GM19455 (cell line): ENCODE results near the gene KLK5.
"Not testable (repeated sequence)": the region's sequence is repeated elsewhere in the genome, so short reads cannot be mapped to it uniquely, and the experiment has no call there.

ENCODE experiments used
- ATAC-seq: cut with Tn5 transposase; IDR thresholded peaks from one replicate; pipeline ENCODE4 v1.9.1; 2021; ENCODE audit not compliant: unreplicated experiment

Gene KLK5

DNA sequence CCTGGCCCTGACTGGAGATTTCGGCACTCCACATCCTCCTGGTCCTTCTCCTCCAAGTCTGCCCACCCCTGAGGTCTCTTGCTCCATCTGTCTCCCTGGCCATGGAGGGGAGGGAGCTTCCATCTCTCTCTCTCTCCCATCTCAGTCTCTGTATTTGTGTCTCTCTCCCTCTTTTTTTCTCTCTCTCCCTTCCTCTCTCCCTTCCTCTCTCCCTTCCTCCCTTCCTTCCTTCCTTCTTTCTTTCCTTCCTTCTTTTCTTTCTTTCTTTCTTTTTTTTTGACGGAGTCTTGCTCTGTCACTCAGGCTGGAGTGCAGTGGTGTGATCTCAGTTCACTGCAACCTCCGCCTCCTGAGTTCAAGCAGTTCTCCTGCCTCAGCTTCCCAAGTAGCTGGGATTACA is 17.0 kb upstream of the KLK5 start:
- not testable (repeated sequence) for ATAC-seq

DNA sequence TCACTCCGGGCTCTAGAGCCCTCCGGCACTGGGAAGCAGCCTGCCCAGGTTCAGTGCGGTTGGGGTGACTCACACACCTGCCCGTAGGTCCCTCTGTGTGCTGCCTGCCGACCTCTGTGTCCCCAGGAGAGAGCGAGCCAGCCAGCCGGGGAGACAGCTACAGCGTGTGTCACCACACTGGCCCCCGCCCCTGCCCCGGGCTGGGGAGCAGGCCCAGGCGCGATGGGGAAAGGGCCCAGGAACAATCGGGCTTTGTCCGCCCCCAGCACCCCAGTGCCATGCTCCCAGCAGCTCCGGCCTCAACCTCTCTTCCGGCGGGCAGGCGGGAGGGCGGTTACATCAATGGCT is 16.5 kb upstream of the KLK5 start, which contains the start of gene KLK6:
KLK6 (minus strand) TSS at position 179 of the 348 bp plus-strand sequence. CDS start 1,487 bp downstream, outside the sequence.
- no peak for ATAC-seq

DNA sequence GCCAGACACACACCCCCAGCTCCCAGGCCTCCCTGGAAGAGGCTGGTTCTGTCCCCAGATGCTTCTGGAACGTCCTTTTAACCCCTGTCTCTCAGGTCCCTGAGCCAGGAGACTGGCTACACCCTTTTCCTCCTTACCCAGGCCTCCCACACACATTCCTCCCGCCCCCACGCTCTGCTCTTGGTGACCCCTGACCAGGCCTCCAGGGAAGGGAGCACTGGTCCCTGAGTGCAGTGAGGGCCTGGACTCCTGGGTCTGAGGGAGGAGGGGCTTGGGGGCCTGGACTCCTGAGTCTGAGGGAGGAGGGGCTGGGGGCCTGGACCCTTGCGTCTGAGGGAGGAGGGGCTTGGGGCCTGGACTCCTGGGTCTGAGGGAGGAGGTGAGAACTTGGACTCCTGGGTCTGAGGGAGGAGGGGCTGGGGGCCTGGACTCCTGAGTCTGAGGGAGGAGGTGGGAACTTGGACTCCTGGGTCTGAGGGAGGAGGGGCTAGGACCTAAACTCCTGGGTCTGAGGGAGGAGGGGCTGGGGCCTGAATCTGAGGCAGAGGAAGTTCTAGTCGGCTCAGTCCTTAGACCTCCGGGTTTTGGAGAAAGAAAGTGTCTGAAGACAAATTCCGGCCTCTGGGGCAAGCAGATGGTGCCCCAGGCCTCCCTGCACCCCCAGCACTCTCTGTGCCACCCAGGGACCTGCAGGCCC is 16.0 kb upstream of the KLK5 start:
- ATAC-seq, result no peak

DNA sequence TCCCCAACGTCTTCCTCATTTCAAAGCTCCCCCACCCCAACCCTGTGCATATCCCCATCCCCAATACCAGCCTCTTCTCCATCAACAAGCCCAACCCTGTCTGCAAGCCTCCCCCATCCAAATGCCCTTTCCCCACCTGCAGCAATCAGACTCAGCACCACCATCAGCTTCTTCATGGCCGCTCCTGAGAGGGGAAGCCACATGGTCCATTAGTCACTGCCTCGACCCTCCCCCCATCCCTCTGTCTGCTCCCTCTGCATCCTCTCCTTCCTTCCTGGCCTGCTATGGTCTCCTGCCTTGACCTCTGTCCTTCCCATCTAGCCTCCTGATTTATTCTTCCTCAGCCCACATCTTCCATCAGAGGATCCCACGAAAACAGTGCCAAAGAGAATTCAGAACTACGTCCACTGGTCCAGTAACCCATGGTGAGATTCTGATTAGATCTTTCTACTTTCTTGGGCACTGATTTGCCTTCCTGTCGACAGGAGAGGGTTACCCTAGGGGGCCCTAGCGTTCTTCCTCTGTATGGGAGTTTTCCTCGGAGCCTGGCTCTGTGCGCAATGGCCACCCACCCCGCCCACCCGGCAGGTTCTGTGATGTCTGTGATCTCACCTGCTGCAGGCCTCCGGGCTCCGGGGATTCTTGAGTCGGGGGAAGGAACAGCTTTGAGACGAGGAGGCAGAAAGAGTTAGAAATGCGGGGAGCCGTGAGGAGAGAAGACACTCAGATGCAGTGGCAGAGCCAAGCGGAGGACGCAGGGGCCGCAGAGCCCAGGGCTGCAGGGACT is 15.3 kb upstream of the KLK5 start:
- no peak for ATAC-seq

DNA sequence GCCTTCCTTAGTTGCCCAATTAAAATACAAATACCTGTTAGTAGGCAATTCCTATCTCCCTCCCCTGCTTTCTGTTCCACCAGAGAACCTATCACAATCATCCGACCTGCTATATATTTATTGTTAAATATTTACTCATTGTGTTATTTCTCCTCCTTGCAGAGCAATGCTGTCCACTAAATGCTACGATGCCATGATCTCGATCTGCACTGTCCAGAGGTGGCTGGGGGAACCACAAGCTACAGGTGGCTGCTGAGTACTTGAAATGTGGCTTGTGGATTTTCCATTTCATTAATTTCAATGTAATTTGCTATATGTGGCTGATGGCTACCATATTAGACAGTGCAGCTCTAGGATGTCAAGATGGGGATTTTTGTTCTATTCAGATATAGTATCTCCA is 11.4 kb upstream of the KLK5 start:
- ATAC-seq, result no peak

DNA sequence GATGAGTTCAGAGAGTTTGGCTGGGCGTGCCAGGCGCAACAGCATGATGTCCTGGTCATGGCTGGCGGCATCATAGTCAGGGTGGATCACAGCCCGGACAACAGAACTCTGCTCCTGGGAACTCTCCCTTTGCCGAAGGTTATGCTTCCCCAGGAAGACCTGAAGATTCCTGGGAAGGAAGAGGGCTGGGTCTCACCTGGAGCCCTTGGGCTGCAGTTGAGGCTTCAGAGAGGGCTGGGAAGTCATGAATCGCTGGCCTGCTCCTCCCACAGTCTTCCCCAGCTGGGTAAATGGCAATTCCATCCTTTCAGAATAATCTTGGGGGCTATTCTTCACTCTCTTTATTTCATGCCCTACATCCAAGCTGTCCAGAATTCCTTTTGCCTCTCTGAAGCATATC is 10.5 kb upstream of the KLK5 start:
- ATAC-seq, result no peak

DNA sequence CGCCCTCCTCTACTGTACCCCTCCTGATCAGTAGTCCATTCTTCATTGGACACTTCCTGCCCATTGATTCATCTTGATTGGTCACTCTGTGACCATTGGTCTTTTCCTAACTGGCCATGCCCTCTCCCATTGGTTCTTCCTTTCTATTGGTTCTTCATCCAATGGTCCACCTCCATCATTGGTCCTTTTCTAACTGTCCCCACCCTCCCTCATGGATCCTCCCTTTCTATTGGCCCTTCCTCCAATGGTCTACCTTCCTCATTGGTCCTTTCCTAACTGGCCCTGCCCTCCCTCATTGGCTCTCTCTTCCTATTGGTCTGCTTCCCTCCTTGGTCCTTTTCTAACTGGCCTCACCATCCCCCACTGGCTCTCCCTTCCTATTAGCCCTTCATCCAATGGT is 9.4 kb upstream of the KLK5 start:
- ATAC-seq, result no peak

DNA sequence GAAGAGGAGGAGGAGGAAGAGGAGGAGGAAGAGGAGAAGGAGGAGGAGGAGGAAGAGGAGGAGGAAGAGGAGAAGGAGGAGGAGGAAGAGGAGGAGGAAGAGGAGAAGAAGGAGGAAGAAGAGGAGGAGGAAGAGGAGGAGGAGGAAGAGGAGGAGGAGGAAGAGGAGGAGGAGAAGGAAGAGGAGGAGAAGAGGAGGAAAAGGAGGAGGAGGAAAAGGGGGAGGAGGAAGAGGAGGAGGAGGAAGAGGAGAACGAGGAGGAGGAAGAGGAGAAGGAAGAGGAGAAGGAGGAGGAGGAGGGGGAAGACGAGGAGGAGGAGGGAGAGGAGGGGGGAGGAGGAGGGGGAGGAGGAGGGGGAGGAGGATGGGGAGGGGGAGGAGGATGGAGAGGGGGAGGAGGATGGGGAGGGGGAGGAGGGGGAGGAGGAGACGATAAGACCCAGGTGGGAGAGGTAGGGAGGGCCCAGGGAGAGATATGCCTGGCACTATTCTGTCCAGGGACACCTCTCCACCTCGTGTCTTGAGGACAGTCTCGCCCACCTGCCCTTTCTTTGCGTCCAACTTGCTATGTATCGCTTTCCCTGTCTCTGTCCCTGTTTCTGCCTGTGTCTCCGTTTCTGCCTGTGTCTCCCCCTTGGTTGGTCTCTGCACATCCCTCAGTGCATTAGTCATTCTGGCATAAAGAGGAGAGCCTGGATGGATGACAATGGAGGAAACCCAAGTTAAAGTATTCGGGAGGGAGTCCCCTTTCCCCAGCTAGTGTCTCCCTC is 7.1 kb upstream of the KLK5 start:
- no peak for ATAC-seq

DNA sequence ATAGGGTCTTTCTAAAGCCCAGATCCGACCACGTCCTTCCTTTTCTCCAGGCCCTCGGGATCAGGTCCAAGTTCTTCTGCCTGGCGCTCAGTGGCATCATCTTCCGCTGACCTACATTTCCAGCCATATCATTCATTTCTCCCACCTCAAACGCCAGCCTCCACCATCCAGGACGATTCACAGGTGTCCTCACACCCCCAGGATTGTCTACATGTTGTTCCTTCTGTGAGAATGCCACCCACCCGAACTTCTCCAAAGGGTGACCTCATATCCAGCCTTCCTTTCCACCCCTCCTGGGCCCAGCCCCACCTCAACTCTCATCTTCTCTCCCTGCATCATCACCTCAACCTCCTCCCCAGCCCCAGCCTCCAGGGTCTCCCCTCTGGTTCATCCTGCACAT is 4.7 kb upstream of the KLK5 start:
- no peak for ATAC-seq

DNA sequence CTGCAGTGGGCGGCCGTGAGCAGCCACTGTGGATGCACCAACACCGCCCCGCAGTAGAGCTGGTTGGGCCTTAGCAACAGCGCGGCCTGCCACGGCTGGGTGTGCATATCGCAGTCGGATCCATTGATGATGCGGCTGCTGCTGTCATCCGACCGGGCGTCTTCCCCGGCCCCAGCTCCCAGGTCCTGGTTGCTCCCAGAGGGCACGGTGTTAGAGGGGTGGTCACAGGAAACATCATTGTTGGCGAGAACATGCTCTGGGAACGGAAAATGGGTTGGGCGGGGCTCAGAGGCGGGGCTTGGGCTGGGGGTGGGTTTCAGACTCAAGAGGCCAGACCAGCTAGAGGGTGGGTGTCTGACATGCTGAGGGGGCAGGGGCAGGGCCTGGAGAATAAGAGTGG is 3.0 kb downstream of the KLK5 start:
- ATAC-seq, result no peak

DNA sequence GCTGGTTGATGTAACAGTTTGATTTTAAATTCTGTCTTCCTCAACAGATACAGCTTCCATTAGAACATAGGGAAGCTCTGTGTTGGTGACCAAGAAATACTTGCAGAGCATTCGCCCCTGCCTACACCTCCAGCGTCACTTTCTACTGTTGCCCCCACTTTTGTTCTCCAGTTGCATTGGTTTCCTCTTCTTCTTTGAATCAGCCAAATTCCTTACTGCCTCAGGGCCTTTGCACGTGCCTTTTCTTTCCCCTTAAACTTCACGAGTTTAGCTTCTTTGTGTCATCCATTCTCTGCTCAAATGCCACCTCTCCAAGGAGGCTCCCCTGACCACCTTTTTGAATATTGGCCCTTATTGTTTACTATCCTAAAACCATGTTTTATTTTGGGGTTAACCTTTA is 5.7 kb downstream of the KLK5 start:
- ATAC-seq, result no peak

DNA sequence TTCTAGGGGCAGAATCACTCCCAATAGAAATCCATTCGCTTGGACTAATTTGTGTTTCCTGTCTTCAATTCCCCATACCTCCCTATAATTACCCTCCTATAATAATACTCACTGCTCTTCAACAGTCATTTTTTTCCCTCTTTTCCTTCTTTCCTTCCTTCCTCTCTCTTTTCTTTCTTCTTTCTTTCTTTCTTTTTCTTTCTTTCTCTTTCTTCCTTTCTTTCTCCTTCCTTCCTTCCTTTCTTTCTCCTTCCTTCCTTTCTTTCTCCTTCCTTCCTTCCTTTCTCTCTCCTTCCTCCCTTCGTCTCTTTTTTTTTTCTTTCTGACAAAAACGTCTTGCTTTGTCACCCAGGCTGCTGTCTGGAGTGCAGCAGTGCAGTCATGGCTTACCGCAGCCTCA is 8.0 kb downstream of the KLK5 start:
- no peak for ATAC-seq

DNA sequence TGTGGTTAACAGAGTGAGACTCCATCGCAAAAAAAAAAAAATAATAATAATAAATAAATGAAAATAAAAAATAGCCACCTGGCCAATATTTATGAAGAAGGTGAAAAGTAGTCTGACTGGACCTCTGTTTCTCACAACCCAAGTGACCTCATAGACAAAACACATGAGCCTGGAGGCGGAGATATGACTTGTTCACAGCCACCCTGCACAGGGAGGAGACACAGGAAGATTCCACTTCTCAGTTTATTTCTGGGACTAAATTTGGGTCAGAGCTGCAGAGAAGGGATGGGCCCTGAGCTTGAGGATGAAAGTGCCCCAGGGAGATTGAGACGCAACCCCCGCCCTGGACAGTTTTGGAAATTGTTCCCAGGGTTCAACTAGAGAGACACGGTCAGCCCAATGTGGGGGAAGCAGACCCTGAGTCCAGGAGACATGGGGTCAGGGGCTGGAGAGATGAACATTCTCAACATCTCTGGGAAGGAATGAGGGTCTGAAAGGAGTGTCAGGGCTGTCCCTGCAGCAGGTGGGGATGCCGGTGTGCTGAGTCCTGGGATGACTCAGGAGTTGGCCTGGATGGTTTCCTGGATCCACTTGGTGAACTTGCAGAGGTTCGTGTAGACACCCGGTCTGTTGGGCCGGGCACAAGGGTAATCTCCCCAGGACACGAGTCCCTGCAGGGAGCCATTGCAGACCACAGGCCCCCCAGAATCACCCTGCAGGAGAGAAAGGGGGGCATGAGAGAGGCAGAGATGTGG is 9.6 kb downstream of the KLK5 start:
- ATAC-seq, result no peak

DNA sequence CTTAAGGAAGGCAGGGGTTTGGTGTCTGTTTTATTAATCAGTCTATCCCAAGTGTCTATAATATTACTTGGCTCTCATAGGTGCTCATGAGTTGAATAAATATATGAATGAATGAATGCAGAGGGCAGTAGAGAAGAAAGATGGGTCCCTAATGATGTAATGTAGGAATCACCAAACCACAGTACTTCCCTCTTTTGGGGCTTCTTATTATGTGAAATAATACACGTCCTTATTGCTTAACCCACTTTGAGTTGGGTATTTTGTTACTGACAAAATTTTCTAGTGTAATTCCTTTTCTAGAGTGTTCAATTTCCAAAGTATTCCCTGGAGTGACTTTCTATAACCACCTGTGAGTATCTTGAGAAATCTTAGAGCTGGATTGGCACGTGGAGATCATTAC is 13.2 kb downstream of the KLK5 start:
- no peak for ATAC-seq

DNA sequence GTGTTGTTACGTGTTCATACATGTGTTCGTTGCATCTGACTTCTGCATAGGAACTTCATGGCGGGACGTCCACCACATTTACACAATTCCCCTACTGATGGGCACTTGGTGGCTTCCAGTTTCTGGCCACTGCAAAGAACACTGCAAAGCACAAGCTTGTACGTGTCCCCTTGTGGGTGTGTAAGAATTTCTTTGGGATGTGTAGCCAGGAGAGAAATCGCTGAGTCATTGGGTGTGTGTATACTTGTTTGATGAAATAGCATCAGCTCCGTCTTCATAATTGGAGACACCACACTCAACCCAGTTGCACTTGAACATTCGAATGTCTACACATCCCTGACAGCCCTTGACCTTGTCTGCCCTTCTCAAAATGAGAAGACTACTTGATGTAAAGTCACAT is 19.2 kb downstream of the KLK5 start:
- no peak for ATAC-seq

DNA sequence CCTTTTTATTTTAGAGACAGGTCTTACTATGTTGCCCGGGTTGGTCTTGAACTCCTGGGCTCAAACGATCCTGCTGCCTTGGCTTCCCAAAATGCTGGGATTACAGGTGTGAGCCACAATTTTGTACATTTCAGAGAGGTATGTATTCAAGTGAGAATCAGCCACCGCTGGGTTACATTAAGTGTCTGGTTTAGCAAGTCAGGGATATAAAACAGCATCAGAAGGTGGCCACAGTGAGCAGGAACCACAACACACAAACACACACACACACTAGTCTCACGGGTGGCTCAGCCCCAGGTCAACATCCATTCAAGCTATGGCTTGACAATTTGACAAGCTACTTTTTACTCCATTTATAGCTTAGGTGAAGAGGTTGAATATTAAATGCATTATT is 20.2 kb downstream of the KLK5 start:
- no peak for ATAC-seq

DNA sequence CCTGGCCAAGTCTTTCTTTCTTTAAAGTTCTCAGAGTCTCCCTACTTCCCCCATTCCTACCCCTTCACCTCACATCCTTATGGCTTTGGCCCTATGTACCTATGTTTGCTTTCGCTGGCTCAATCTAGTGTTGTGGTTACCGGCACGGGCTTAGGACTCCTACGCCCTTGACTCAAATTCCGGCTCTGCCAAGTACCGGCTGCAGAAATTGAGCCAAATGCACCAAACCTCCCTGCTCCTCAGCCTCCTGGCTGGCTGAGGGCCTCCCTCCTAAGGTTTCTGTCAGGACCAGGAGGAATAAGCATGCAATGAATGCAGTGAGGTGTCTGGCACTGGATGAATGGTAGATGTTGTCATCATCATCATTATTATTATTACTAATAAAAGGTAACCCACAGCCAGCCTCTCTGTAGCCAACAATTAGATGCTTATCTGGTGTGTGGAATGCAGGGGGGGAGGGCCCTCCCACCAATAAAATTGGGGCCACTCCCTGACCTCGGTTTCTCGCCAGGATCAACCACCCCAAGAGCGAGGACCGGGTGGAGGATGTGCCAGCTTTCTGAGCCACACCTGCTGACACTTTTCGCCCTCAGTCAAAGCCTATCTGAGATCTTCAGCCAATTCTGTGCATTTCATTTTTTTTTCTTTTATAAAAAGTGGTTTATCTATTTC is 20.7 kb downstream of the KLK5 start:
- ATAC-seq, result no peak

DNA sequence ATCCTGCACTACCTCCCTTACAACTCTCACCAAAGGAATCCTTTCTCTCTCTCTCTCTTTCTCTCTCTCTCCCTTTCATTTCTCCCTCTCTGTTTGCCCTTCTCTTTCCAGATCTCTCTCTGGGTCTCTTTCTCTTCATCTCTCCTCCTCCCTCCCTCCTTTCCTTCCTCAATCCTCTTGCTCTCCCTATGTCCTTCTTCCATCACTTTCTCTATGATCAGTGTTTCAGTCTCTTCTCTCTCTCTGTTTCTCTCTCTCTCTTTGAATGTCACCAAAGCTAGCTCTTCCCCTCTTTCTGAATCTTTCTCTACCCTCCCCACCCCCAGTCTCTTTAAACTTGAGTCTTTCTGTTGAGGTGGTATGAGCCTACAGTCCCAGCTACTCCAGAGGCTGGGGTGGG is 21.8 kb downstream of the KLK5 start:
- no peak for ATAC-seq

DNA sequence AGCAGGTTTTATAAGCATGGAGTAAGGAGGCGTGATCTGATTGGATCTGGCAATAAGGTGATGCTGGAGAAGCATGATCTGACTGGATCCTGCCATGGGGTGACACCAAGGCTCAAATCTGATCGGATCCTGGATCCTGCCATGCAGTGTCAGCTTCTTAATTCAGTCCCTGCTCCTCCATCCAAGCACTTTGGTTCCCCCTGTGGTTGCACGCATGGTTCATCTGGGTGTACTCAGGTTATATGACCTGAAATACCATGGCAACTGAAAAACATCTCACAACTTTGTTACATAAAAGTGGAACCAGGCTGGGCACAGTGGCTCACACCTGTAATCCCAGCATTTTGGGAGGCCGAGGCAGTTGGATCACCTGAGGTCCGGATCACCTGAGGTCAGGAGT is 24.0 kb downstream of the KLK5 start:
- ATAC-seq, result no peak

DNA sequence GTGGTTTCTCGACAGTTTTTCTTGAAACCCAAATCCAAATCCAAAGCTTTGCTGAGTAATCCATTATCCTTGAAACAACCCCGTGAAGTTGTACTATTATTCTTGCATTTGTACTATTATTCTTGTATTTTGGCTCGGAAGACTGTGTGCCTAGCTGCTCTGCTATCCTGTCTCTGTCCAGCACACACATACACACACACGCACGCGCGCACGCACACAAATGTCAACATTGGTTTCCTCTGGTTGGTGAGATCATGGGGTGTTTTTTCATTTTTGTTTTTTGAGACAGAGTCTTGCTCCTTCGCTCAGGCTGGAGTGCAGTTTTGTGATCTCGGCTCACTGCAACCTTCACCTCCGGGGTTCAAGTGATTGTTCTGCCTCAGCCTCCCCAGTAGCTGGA is 26.7 kb downstream of the KLK5 start:
- no peak for ATAC-seq

DNA sequence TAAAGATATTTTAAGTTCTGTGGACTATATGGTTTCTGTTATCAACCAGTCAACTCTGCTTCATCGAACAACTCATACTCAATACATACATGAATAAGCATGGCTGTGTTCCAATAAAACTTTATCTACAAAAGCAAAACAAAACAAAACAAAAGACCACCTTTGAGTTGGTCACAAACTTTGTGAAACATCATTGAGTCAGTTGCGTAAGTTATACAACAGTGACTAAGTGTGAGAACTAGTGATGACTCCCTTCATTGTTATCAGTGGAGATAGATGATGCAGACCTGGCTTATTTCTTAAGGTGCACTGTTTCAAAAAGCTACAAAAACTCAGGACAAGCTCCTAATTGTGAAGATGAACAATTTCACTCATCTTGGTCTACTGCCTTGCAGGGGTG is 27.1 kb downstream of the KLK5 start:
- no peak for ATAC-seq
